ENCODE results near the gene IL10.
"Not testable (repeated sequence)": the region's sequence is repeated elsewhere in the genome, so short reads cannot be mapped to it uniquely, and the experiment has no call there.

The IL10 gene

DNA sequence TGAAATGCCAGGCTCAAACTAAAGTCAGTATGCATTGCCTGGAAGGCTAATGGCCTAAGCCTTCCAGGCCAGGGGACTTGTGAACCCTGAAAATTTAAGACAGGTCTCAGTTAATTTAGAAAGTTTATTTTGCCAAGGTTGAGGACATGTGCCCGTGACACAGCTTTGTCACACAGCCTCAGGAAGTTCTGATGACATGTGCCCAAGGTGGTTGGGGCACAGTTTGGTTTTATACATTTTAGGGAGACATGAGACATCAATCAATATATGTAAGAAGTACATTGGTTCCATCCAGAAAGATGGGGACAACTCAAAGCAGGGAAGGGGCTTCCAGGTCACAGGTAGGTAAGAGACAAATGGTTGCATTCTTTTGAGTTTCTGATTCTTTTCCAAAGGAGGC is 6.5 kb downstream of the IL10 start:
- not testable (repeated sequence) for DNase-seq (ENCODE audit: low read depth in 2 of 2)

- DNase-seq (ENCODE audit: low read depth in 2 of 2) = not testable (repeated sequence)
Measured at GRCh38 chr1:206762741-206763364, 9.4 kb downstream of the IL10 start.

DNA sequence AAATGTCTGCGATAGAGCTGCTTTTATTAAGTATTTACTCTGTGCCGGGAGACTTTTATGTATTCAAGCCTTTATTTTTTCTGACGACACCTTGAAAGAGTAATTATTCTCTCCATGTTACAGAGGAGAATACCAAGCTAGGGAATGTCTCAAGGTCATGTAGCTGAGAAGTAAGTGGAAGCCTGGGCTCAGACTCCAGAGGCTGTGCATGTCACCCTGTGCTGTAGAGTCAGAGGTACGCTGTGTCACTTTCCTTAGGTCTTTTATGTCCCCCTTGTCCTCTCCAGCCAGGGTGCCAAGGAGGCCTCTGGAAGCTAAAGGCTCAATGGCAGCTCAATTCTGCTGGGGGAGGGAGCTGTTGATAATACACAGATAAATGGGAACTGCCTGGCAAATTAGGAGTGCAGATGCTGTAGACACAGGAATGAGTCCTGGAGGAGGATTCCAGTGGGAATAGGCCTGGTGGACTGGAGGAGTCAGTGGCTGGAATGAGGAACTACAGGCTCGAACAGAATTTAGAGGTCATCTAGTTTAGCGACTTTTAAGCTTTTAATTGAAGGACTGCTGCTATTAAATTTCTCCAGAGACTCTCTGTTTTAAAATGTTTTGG is 11.0 kb downstream of the IL10 start:
- no peak for DNase-seq (ENCODE audit: low read depth in 2 of 2)

DNA sequence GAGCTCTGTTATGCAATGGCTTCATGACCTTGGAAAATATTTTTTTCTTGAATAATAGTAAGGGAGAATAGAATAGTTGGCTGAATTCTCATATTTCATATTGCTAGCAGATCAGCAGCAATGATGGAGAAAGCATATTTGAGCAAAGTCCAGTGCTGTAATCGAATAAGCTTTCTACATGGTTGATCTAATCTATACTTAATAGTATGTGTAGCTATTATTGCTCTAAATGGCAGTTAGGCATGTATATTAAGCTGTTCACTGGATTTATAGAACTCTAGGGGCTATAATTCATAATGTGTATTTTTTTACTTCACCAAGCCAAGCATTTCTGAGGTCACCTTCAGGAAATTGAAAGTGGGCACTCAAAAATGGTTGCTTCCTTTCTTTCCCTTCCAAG is 11.7 kb downstream of the IL10 start:
- no peak for DNase-seq (ENCODE audit: low read depth in 2 of 2)

GRCh38 chr1:206757524-206758266 is 14.6 kb downstream of the IL10 start:
- no peak for DNase-seq (ENCODE audit: low read depth in 2 of 2)

DNA sequence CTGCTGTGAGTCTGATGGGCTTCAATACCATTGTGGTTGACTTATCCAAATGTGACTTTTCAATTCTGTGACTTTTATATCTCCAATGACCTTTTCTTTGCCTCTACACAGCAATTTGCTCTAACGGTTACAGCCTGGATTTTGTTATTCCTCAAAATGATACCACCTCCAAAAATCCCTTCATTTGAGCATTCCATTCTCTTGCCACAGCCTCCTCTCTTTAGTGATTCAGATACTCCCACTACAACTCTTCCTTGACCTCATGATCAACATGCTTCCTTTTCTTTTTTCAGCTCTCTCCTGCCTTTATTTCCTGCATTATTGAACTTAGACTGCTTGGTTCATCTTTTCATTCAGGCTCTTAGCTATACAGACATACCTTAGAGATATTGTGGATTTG is 18.3 kb downstream of the IL10 start:
- DNase-seq (ENCODE audit: low read depth in 2 of 2) = no peak

- DNase-seq (ENCODE audit: low read depth in 2 of 2) = no peak
Measured at GRCh38 chr1:206753141-206753540, 19.2 kb downstream of the IL10 start.

- DNase-seq (ENCODE audit: low read depth in 2 of 2) = no peak
Measured at GRCh38 chr1:206752481-206752880, 19.8 kb downstream of the IL10 start.

- no peak for DNase-seq (ENCODE audit: low read depth in 2 of 2)
Measured at GRCh38 chr1:206751891-206752290, 20.4 kb downstream of the IL10 start.

- no peak for DNase-seq (ENCODE audit: low read depth in 2 of 2)
Measured at GRCh38 chr1:206748348-206749030, 23.8 kb downstream of the IL10 start.

- no peak for DNase-seq (ENCODE audit: low read depth in 2 of 2)
Measured at GRCh38 chr1:206745301-206745700, 27.0 kb downstream of the IL10 start.

DNA sequence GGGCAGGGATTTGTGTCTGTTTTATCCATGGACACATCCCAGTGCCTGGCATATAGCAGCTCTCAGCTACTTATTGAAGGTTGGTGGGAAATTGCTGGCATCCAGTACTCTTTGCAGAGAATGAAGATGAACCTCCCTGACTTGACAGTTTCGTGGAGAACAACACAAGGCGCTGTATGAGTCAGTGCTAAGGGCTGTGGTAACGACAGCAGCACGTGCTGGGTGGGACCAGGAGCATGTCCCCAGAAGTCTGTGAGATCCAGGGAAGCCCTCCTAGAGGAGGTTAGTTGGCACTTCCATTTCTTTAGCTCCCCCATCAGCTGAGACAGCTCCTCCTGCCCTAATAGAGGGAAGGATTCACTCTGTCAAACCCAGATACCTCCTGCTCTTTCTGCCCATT is 27.6 kb downstream of the IL10 start:
- DNase-seq (ENCODE audit: low read depth in 2 of 2) = no peak

GRCh38 chr1:206742719-206743383 is 29.4 kb downstream of the IL10 start:
- DNase-seq (ENCODE audit: low read depth in 2 of 2) = no peak

GRCh38 chr1:206741142-206741701 is 31.1 kb downstream of the IL10 start:
- no peak for DNase-seq (ENCODE audit: low read depth in 2 of 2)

DNA sequence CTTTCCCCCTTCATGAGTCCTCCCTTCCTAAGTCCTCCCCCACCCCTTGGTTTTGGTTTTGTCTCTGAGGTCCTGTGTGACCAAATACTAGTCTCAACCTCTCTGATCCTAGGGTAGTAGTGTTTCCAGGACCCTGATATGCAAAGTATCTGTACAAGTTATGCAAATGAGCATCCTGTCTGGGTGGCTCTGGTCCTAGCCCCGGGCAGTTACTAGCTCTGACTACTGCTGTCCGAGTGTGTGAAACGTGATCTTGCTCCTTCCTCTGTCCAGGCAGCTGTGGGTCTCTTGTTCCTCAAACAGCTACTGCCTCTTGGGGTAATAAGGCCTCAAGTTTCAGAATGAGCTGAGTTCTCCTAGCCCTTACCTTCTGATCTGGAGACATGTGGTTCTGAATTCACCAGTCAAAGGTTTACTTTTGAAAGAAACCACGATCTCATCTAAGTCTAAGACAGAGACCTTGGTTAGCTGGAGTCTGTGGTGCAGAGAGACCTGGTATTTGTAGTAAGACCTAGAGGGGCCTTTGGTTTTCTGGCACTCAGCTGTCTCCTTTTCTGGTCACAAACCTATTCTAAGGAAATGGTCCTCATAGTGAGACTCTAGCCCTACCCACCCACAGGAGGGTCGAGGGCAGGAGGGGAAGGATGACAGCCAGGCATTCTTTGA is 32.8 kb downstream of the IL10 start:
- DNase-seq (ENCODE audit: low read depth in 2 of 2) = no peak

GRCh38 chr1:206738370-206739366 is 33.6 kb downstream of the IL10 start:
- DNase-seq (ENCODE audit: low read depth in 2 of 2) = no peak

DNA sequence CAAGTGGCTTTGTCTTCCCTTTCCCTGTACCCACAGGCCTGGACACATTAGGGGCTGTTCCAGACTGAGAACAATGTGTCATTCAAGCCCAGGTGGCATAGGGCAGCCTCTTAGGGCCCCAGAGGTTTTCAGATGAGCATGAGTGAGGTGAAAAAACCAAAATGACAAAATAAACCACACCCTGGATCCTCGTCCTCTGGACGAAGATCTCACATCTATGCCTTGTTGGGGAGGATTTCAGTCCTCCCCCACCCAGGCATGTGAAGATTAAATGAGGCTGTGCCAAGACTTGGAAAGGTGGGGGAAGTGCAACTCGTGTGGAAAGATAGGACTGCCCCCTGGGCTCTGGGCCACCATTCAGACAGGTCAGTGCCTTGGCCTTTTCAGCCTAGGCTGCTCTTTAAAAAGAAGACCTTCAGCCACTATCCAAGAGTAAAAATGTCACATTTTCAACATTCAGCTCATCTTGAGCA is 34.5 kb downstream of the IL10 start:
- no peak for DNase-seq (ENCODE audit: low read depth in 2 of 2)

DNA sequence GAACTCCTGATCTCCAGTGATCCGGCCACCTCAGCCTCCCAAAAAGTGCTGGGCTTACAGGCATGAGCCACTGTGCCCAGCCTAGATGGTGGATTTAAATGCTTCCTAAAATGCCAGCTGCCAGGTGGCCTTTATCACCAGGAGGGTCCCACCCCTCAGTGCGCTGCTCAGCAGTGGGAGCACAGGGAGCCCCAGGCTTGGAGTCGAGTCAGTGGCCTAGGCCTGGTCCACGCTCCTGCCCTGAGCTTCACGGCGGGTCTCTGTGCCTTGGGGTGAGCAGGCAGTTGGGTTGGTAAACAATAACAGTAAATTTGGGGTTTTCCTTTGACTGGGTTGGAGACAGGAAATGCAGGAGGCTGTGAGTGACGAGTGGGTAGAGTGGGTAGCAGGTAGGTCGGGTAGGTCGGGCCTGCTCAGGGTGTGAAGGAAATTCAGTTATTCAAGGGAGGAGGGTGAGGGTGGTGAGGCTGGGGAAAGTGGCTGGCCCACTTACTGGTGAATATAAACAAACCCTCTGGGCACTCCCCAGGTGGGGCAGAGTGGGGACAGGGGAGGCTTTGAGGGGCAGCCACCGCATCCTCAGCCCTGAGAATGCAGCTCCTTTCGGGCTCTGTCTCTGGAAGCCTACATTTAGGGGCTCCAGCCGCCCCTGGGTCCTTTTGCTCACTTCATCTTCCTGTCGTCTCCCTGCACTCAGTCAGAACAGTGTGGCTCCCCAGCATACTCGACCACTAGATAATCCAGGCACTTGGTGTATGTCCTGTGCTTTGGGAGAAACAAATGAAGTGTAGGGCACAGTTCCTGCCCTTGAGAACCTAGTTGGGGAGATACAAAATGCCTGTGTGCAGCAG is 35.2 kb downstream of the IL10 start:
- no peak for DNase-seq (ENCODE audit: low read depth in 2 of 2)

- no peak for DNase-seq (ENCODE audit: low read depth in 2 of 2)
Measured at GRCh38 chr1:206735553-206736031, 36.7 kb downstream of the IL10 start.
